Measurements from ENCODE around the gene ZP4. TPM values are rescaled to one million over a fixed set of nuclear protein-coding genes. Genes with fewer than 3 reads are reported as not detected.

The ZP4 gene
- total and polyA plus RNA-seq, 2 of the 13 experiments (the other 11 are each of a cell fraction or from before 2014, with no cell fraction given) = not detected

GRCh38 chr1:237931581-237931980 is 40.9 kb upstream of the ZP4 start (continued):
- TF ChIP-seq DZIP1 (CRISPR knock-in tag; IDR thresholded peaks at IDR 0.05) (no peak), YY1 (IDR thresholded peaks at IDR 0.05; ENCODE audit: insufficient read depth, insufficient replicate concordance, low read depth, low read length) (no peak), SAP130 (CRISPR knock-in tag; IDR thresholded peaks at IDR 0.05; ENCODE audit: low read depth) (no peak), FOXO4 (CRISPR knock-in tag; conservative IDR thresholded peaks at IDR 0.05) (no peak), SP4 (CRISPR knock-in tag; IDR thresholded peaks at IDR 0.05) (no peak)

GRCh38 chr1:237927198-237927597 is 36.5 kb upstream of the ZP4 start:
- no TSS peak for BruUV-seq (replicated peaks)
- POLR2A ChIA-PET = no interaction called here
- DNase-seq (ENCODE audit: low spot score) (no peak), FAIRE-seq (no peak), ATAC-seq (no peak)
- TF ChIP-seq ZBTB38 (CRISPR knock-in tag; IDR thresholded peaks at IDR 0.05) (no peak), TFE3 (CRISPR knock-in tag; IDR thresholded peaks at IDR 0.05) (no peak), ZBTB8A (CRISPR knock-in tag; IDR thresholded peaks at IDR 0.05; ENCODE audit: borderline replicate concordance, low read depth) (no peak), ZMYM3 (CRISPR knock-in tag; IDR thresholded peaks at IDR 0.05) (no peak), KMT2B (CRISPR knock-in tag; IDR thresholded peaks at IDR 0.05) (no peak), RNF219 (CRISPR knock-in tag; IDR thresholded peaks at IDR 0.05) (no peak), STAT5B (CRISPR knock-in tag; IDR thresholded peaks at IDR 0.05) (no peak), ZSCAN22 (CRISPR knock-in tag; IDR thresholded peaks at IDR 0.05) (no peak), PRMT3 (CRISPR knock-in tag; IDR thresholded peaks at IDR 0.05; ENCODE audit: borderline replicate concordance, low read depth) (no peak), GTF2F1 (IDR thresholded peaks at IDR 0.05; ENCODE audit: low read length) (no peak)
- intact Hi-C loops (cut with micrococcal nuclease; ENCODE audit: unreplicated experiment) (no loop called here), in situ Hi-C loops (cut with HindIII; ENCODE audit: extremely low pct_ligation_motif_present, low pct_unique_long_range_greater_than_20kb) (no loop called here)
- Histone ChIP-seq H3K4me1 (ENCODE audit: insufficient read depth, low read length) (no peaks in the 10 kb centered on the region), H3K27ac (ENCODE audit: extremely low read length, insufficient read depth, low read length) (no peak overlapping the region), H3K4me3 (replicated peaks in 1 of 3; ENCODE audit: insufficient read depth in 1 of 3, low read depth in 2 of 3, low read length in 3 of 3) (no peak overlapping the region), H3K79me2 (ENCODE audit: insufficient read depth, low read length) (no peaks in the 10 kb centered on the region), H3K9me3 (ENCODE audit: low read length) (peaks cover 83% of the 10 kb centered on the region), H3K36me3 (replicated peaks in 1 of 2; ENCODE audit: control insufficient read depth in 1 of 2, insufficient read depth in 2 of 2, low read length in 2 of 2) (no peaks in the 10 kb centered on the region), H3K27me3 (ENCODE audit: control insufficient read depth in 1 of 2, insufficient read depth in 2 of 2, low read length in 2 of 2) (no peaks in the 10 kb centered on the region), H4K20me1 (ENCODE audit: insufficient read depth, low read length) (no peaks in the 10 kb centered on the region), H2AFZ (ENCODE audit: low read length) (no peak overlapping the region), H3K9ac (ENCODE audit: insufficient read depth, low read depth, low read length) (no peak overlapping the region), H3K4me2 (ENCODE audit: low read depth, low read length) (no peak overlapping the region)
- CTCF ChIA-PET (ENCODE audit: low intra/inter-chr PET ratio, low total read pairs) = no interaction called here
- WGBS (ENCODE audit: low lambda C conversion rate) = no CpG with 5 or more reads among the region's 15 CpGs

Measured in HepG2 (cell line).